SIG-M5 treated with dmso at 0.1 percent for 504 hours (cell line): ENCODE measurements around the gene TRIM74.
"Not testable (repeated sequence)": the region's sequence is repeated elsewhere in the genome, so short reads cannot be mapped to it uniquely, and the experiment has no call there.

ENCODE experiments used
- DNase-seq: peaks from one replicate; lab custom pipeline; 2025; ENCODE audit not compliant: unreplicated experiment; lab: John Stamatoyannopoulos, UW

The TRIM74 gene

DNA sequence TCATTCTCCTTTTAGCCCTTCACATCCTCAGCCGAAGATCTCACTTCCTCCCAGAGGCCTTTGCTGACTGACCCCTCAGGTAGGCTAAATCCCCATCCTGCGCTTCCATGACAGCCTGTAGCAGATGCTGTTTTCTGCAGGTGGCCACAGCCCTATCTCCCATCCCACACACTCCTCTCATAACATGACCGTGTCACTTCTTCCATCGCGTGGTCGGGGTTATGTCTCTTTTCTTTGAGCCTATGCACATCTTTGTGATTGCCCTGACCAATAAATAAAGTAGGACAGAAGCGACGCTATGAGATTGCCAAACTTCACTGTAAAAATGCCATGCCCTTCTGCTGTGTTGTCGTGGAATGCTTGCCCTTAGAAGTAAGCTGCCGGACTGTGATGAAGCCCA, 55.5 kb downstream of the TRIM74 start:
- DNase-seq: not testable (repeated sequence)

DNA sequence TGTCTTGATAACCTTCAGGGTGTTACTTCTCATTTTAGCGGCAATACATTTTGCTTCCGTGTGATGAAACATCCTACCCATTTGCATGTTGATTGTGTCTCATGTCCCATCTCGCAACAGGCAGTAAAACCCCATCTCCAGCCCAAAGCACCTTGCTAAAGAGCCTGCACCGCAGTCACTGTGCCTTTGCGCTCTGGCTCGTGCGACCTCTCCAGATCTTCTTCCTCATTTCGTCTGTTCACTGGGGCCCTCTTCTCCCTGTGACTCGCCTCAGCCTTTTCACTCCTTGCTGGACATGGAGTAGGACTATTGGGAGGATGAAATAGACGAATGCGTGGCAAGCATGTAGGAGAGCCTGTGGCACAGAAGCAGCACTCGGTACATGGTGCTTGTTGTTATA, 57.9 kb downstream of the TRIM74 start:
- not testable (repeated sequence) for DNase-seq
